ENCODE measurements around the gene TFAP2D.

The TFAP2D gene

GRCh38 chr6:50819466-50819903 lies 106.2 kb downstream of the TFAP2D start:
- DNase-seq (ENCODE audit: low read depth) = no peak

DNA sequence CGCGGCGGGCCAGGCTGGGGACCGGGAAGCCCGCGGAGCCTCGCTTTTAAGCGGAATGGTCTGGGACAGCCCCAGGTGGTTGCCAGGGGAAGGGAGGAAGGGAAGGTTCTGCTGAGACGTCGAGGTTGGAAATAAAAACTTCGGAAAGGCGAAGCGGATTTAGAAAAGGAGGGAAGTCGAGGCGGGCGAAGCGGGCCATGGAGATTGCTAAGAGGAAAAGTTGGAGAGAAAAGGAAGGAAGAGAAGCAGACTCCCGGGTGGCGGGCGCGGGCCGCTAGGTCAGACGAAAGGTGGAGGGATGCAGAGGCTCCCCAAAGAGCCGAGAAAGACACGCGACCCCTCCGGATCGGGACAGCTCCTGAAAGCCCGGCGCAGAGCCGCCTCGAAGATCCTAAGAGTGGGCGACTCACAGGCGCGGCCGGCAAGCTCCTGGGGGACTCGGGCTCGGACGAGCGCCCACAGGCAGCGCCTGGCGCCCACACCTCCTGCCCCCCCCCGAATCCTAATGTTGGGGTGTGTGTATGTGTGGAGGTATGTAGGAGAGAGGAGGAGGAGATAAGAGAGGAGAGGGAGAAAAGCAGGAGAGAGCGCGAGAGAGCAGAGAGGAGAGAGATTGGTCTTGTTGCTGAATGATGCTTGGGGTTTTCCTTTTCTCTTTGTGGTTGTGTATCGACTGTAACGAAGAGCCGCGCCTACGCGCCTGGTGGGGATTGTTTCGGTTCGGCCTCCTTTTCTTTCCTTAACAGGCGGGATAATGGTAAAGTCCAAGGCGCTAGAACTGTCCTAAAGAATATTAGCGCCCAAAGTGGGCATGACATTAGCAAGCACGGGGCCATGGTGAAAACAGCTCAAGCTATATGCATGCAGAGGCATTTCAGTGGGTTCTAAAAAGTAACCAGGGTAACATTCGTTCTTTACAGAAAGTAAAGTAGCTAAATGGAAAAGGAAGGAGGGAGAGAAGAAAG lies 106.9 kb downstream of the TFAP2D start:
- no peak for DNase-seq (ENCODE audit: low read depth)

DNA sequence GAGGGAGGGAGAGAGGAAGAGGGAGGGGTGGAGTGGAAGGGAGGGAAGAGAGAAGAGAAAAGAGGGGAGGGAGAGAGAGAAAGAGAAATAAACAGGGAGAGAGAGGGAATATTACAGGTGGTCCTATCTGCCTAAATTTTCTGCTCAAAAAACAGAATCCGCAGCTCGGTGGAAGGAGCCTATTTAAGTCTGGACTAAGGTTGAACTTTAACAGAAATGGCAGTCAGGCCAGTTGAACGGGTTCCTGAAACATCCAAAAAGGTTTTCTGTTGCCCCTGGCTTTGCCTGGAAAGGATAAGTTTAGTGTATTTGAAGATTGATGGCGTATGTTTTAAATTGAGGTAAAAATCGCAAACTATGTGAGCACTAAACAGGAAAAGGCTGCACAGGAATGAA lies 107.5 kb downstream of the TFAP2D start:
- DNase-seq (ENCODE audit: low read depth) = no peak

DNA sequence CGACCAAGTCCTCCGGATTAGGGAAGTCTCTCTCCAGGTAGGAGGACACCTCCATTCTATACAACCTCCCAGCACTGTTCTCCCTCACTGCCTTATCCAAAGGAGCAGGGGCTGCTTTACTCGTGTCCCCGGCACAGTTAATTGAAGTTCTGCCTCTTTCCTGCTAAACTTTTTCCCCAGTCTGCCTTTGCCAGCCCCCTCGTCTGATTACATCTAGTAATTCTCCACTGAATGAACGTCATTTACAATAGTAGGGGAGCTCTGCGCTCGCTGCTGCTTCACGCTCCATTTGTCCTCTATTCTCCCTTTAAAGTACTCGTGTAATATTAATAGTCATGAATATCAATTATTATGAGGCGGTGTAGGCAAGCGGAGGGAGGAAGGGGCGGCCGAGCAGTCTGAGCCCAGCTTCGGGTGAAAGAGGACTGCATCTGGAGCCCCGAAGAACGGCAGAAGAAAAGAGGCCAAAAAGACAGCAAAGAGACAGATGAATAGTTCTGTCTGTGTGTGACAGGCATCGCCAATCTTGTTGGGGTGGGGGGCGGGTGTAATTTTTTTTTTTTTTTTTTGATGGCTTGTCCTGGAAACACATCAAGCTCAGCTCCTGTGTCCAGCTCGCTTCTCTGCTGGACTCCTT lies 108.2 kb downstream of the TFAP2D start:
- no peak for DNase-seq (ENCODE audit: low read depth)

DNA sequence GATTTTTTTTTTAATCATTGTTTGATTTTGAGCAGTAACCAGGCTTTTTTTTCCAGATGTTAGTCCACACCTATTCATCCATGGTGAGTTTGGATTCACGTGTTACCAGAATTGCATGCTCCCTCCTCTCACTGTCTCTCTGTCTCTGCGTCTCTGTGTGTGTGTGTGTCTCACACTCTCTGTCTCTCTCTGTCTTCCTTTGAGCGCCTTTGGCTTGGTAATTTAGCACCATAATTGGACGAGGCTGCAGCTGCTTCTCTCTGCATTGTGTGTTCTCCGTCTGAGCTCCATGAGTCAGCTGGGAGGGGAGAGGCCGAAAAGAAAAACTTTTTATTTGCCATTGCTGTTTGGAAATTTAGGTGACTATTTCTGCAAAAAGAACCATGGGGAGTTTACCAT lies 108.8 kb downstream of the TFAP2D start:
- no peak for DNase-seq (ENCODE audit: low read depth)
